Upper lobe of right lung (tissue), 1 donor: ENCODE measurements around the gene FAM210B. TPM values are rescaled to one million over a fixed set of nuclear protein-coding genes. Genes with fewer than 3 reads are reported as not detected.

ENCODE experiments used
- ATAC-seq: fragments of 200-7000 bp; cut with Tn5 transposase; one replicate; pipeline ENCODE4 v1.9.1; 2020; ENCODE audit warnings: mild to moderate bottlenecking, moderate library complexity
- DNase-seq: peaks from one replicate; pipeline ENCODE4 v3.0.0-alpha.2; 2020
- H3K27ac ChIP-seq: fragments of 200-600 bp; one replicate; pipeline ENCODE4 v1.8.0; 2022
- H3K27me3 ChIP-seq: fragments of 200-600 bp; one replicate; pipeline ENCODE4 v1.8.0; 2022; ENCODE audit warnings: mild to moderate bottlenecking
- H3K36me3 ChIP-seq: fragments of 200-600 bp; one replicate; pipeline ENCODE4 v1.8.0; 2022
- H3K4me1 ChIP-seq: fragments of 200-600 bp; one replicate; pipeline ENCODE4 v1.8.0; 2022
- H3K4me3 ChIP-seq: fragments of 200-600 bp; one replicate; pipeline ENCODE4 v1.8.0; 2022; ENCODE audit warnings: mild to moderate bottlenecking
- H3K9me3 ChIP-seq: fragments of 200-600 bp; one replicate; pipeline ENCODE4 v1.8.0; 2022
- CTCF ChIP-seq: fragments of 200-600 bp; IDR thresholded peaks from one replicate; pipeline ENCODE4 v1.8.0; 2022; ENCODE audit warnings: antibody characterized with exemption
- intact Hi-C: fragments of 100-400 bp; cut with DNase I; formaldehyde crosslinking; loops from one replicate; pipeline ENCODE4 v1.11.0; 2022
- total RNA-seq: library from RNA; stranded (reverse); fragmentation: NEBNext Ultra II Directional; extraction: Animal tissue kit (Norgen Biotek cat#: 25700); gene quantifications from one replicate; pipeline ENCODE4 v1.2.1, GENCODE V29; 2021
- donor health status: DM: no; HTN: yes; CAD: no; lungs with severe emphysema.

The FAM210B gene
- total RNA-seq, 1 donor from 2014 or later: 39.5 TPM

DNA sequence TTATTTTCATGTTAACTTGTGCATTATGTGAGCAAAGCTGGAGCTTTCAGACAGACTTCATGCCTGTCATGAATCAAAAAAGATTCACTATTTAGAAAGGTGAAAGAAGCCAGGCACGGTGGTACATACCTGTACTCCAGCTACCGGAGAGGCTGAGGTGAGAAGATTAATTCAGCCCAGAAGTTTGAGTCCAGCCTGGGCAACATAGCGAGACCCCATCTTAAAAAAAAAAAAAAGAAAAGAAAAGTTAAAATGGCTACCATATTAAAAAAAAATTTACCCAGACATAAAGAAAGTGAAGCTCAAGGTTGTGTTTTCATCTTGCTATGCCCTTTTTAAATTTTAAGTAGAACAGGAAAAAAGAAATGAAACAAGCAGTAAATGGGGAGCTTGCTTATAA, 54.2 kb downstream of the FAM210B start:
- Histone ChIP-seq H3K4me1 (peaks cover 37% of the 10 kb centered on the region), H3K4me3 (peak overlapping the region; percentile 49), H3K27me3 (no peaks in the 10 kb centered on the region), H3K27ac (peak overlapping the region; percentile 87), H3K9me3 (no peaks in the 10 kb centered on the region), H3K36me3 (no peaks in the 10 kb centered on the region)
- ATAC-seq (no peak), DNase-seq (no peak)
- intact Hi-C loops: no loop called here
- no peak for TF ChIP-seq CTCF

- peak overlapping the region; percentile 49 for H3K4me3 ChIP-seq
- no peaks in the 10 kb centered on the region for H3K27me3 ChIP-seq
- peaks cover 50% of the 10 kb centered on the region for H3K4me1 ChIP-seq
- H3K9me3 ChIP-seq: no peaks in the 10 kb centered on the region
- ATAC-seq (no peak), DNase-seq (no peak)
- peak overlapping the region; percentile 87 for H3K27ac ChIP-seq
- no peak for TF ChIP-seq CTCF
- intact Hi-C loops: no loop called here
- H3K36me3 ChIP-seq: no peaks in the 10 kb centered on the region
Measured at GRCh38 chr20:56414842-56415765, 56.3 kb downstream of the FAM210B start.

DNA sequence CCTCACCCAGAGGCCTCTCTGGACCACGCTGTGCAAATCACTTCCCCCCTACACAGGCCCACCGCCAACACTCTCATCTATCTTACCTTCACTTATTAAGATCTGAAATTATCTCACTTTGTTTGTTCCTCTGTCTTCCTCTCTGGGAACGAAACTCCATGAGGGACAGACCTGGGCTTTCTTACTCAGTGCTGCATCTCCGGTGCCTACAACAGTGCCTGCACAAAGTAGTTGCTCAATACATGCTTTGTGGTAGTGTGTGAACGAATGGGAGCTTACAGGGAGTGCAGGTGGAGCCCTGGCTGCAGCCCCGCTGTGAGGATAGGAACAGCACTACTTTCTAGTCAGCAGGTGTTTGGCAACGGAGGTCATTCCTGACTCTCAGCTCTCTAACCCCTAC, 58.6 kb downstream of the FAM210B start:
- H3K27me3 ChIP-seq: no peaks in the 10 kb centered on the region
- H3K4me3 ChIP-seq: peak overlapping the region; percentile 49
- intact Hi-C loops: no loop called here
- TF ChIP-seq CTCF: no peak
- H3K27ac ChIP-seq: peak overlapping the region; percentile 80
- peaks cover 40% of the 10 kb centered on the region for H3K4me1 ChIP-seq
- ATAC-seq (no peak), DNase-seq (no peak)
- no peaks in the 10 kb centered on the region for H3K36me3 ChIP-seq
- H3K9me3 ChIP-seq: no peaks in the 10 kb centered on the region

GRCh38 chr20:56417911-56418310, 59.1 kb downstream of the FAM210B start:
- no peak for DNase-seq
- Histone ChIP-seq H3K27me3 (no peaks in the 10 kb centered on the region), H3K9me3 (no peaks in the 10 kb centered on the region), H3K4me1 (peaks cover 41% of the 10 kb centered on the region), H3K27ac (peak overlapping the region; percentile 80), H3K4me3 (peak overlapping the region; percentile 49), H3K36me3 (no peaks in the 10 kb centered on the region)
- no peak for ATAC-seq
- intact Hi-C loops: no loop called here
- no peak for TF ChIP-seq CTCF

Other genes starting within 250 kb of the FAM210B start
- gene MC3R, start 110.2 kb upstream of the FAM210B start, total RNA-seq: not detected
- gene AURKA, start 33.2 kb downstream of the FAM210B start, total RNA-seq: 1.5 TPM
- gene CSTF1, start 33.7 kb downstream of the FAM210B start, total RNA-seq: 27.8 TPM
- 40.2 TPM for gene CASS4, start 53.3 kb downstream of the FAM210B start, total RNA-seq
- 77.4 TPM for gene RTF2, start 109.7 kb downstream of the FAM210B start, total RNA-seq
- gene FAM209A, start 165.8 kb downstream of the FAM210B start, total RNA-seq: 0.87 TPM
- gene FAM209B, start 174.3 kb downstream of the FAM210B start, total RNA-seq: not detected